AG09319 (cell line): ENCODE measurements around the gene SLC41A3.

Experiments
- DNase-seq: peaks from one replicate; pipeline ENCODE4 v3.0.0-alpha.2; 2010; ENCODE audit warnings: low read depth; ENCODE audit errors: extremely low read depth
- CTCF ChIP-seq: IDR thresholded peaks from 2 replicates; pipeline ENCODE4 v1.5.1; 2011; ENCODE audit warnings: low read depth, mild to moderate bottlenecking, inconsistent platforms, low read length, moderate library complexity

SLC41A3 gene

GRCh38 chr3:126033765-126034164 is 50.2 kb downstream of the SLC41A3 start:
- no peak for TF ChIP-seq CTCF
- no peak for DNase-seq

GRCh38 chr3:126033051-126033745 is 50.7 kb downstream of the SLC41A3 start:
- no peak for DNase-seq
- TF ChIP-seq CTCF = no peak

- TF ChIP-seq CTCF = no peak
- no peak for DNase-seq
These were observed 51.9 kb downstream of the SLC41A3 start for GRCh38 chr3:126031981-126032471.

- no peak for TF ChIP-seq CTCF
- DNase-seq = no peak
These were observed 53.5 kb downstream of the SLC41A3 start for GRCh38 chr3:126030455-126030854.

GRCh38 chr3:126029241-126029640 is 54.7 kb downstream of the SLC41A3 start:
- no peak for DNase-seq
- no peak for TF ChIP-seq CTCF

- no peak for DNase-seq
These were observed 55.8 kb downstream of the SLC41A3 start for GRCh38 chr3:126028096-126028495.

More at GRCh38 chr3:126028096-126028495, 55.8 kb downstream of the SLC41A3 start:
- TF ChIP-seq CTCF = no peak
